ENCODE measurements around the gene HDAC7. TPM values are rescaled to one million over a fixed set of nuclear protein-coding genes. Genes with fewer than 3 reads are reported as not detected.

HDAC7 gene
- total and polyA plus RNA-seq, 4 donors = 49.3 to 119 (median 69.7) TPM

GRCh38 chr12:47824198-47824597 is 4.5 kb upstream of the HDAC7 start:
- TF ChIP-seq CTCF (IDR thresholded peaks at IDR 0.05; ENCODE audit: control extremely low read depth, extremely low read depth) = no peak
- Histone ChIP-seq H3K27ac (ENCODE audit: low read depth in 1 of 2, low read length in 1 of 2) (peak overlapping the region; percentile 7 to 96), H3K27me3 (ENCODE audit: control insufficient read depth in 3 of 3, insufficient read depth in 3 of 3, low read length in 2 of 3) (no peaks in the 10 kb centered on the region), H3K9me3 (ENCODE audit: control insufficient read depth in 4 of 4, insufficient read depth in 3 of 4, low read length in 3 of 4) (no peaks in the 10 kb centered on the region), H3K4me1 (ENCODE audit: control insufficient read depth in 5 of 5, insufficient read depth in 5 of 5, low read length in 5 of 5) (peaks cover 17 to 43% (median 23%) of the 10 kb centered on the region in 5 donors), H3K4me3 (no peak overlapping the region), H3K9ac (ENCODE audit: insufficient read depth in 1 of 2, low read length in 2 of 2) (no peak overlapping the region), H3K36me3 (ENCODE audit: control insufficient read depth in 4 of 4, insufficient read depth in 4 of 4, low read length in 4 of 4) (no peaks in the 10 kb centered on the region)
- DNase-seq (no peak), ATAC-seq (ENCODE audit: insufficient read depth, low FRiP score) (no peak)
- 53 to 60% methylated on average over 2 of the region's 2 CpGs for WGBS, 2 donors

- no peak for ATAC-seq (ENCODE audit: insufficient read depth, low FRiP score)
These were observed 3.9 kb upstream of the HDAC7 start for GRCh38 chr12:47823422-47824086.

DNA sequence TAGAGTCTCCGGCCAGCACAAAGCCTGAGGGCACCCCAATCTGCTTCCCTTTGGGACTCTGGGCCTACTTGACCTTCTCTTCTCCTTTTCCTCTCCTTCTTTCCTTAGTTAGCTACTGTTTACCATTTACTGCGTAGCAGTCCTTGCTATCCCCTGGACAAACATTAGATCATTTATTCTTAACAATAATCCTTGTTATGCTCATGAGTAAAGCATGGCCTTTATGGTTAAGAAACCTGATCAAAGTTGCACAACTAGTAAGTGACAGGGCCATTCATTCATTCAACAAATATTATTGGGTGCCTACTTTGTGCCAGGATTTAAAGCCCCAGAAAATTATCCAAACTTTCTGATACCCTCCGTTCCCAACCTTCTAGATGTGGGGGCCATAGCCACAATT is 3.2 kb upstream of the HDAC7 start:
- ATAC-seq (ENCODE audit: insufficient read depth, low FRiP score) (no peak), DNase-seq (no peak)
- Histone ChIP-seq H3K27me3 (ENCODE audit: control insufficient read depth in 3 of 3, insufficient read depth in 3 of 3, low read length in 2 of 3) (no peaks in the 10 kb centered on the region), H3K36me3 (ENCODE audit: control insufficient read depth in 4 of 4, insufficient read depth in 4 of 4, low read length in 4 of 4) (no peaks in the 10 kb centered on the region), H3K27ac (ENCODE audit: low read depth in 1 of 2, low read length in 1 of 2) (peak overlapping the region; percentile 5 to 98), H3K9ac (ENCODE audit: insufficient read depth in 1 of 2, low read length in 2 of 2) (no peak overlapping the region), H3K4me1 (ENCODE audit: control insufficient read depth in 5 of 5, insufficient read depth in 5 of 5, low read length in 5 of 5) (peaks cover 7 to 38% (median 28%) of the 10 kb centered on the region in 5 donors), H3K4me3 (no peak overlapping the region), H3K9me3 (ENCODE audit: control insufficient read depth in 4 of 4, insufficient read depth in 3 of 4, low read length in 3 of 4) (no peaks in the 10 kb centered on the region)
- WGBS, 2 donors = 79 to 92% methylated on average over 3 of the region's 3 CpGs
- no peak for TF ChIP-seq CTCF (IDR thresholded peaks at IDR 0.05; ENCODE audit: control extremely low read depth, extremely low read depth)

More at GRCh38 chr12:47823422-47824086, 3.9 kb upstream of the HDAC7 start:
- H3K9ac ChIP-seq (ENCODE audit: insufficient read depth in 1 of 2, low read length in 2 of 2) = no peak overlapping the region
- no peak overlapping the region for H3K4me3 ChIP-seq
- 76 to 88% methylated on average over 5 of the region's 5 CpGs for WGBS, 2 donors
- no peak for DNase-seq
- no peaks in the 10 kb centered on the region for H3K9me3 ChIP-seq (ENCODE audit: control insufficient read depth in 4 of 4, insufficient read depth in 3 of 4, low read length in 3 of 4)
- TF ChIP-seq CTCF (IDR thresholded peaks at IDR 0.05; ENCODE audit: control extremely low read depth, extremely low read depth) = no peak
- no peaks in the 10 kb centered on the region for H3K36me3 ChIP-seq (ENCODE audit: control insufficient read depth in 4 of 4, insufficient read depth in 4 of 4, low read length in 4 of 4)
- H3K27ac ChIP-seq (ENCODE audit: low read depth in 1 of 2, low read length in 1 of 2) = peak overlapping the region in 1 of 2 donors; percentile 96
- H3K27me3 ChIP-seq (ENCODE audit: control insufficient read depth in 3 of 3, insufficient read depth in 3 of 3, low read length in 2 of 3) = no peaks in the 10 kb centered on the region
- peaks cover 14 to 38% (median 23%) of the 10 kb centered on the region in 5 donors for H3K4me1 ChIP-seq (ENCODE audit: control insufficient read depth in 5 of 5, insufficient read depth in 5 of 5, low read length in 5 of 5)
